ENCODE data around the gene ITPR2.

Gene ITPR2

GRCh38 chr12:26514364-26514763, 318.6 kb downstream of the ITPR2 start:
- DNase-seq (ENCODE audit: low spot score) = no peak

GRCh38 chr12:26513363-26514043, 319.5 kb downstream of the ITPR2 start:
- DNase-seq (ENCODE audit: low spot score) = no peak

- no peak for DNase-seq (ENCODE audit: low spot score)
These were observed 320.8 kb downstream of the ITPR2 start for GRCh38 chr12:26512213-26512612.

GRCh38 chr12:26510354-26510674, 322.7 kb downstream of the ITPR2 start:
- no peak for DNase-seq (ENCODE audit: low spot score)

GRCh38 chr12:26507613-26508012, 325.4 kb downstream of the ITPR2 start:
- no peak for DNase-seq (ENCODE audit: low spot score)

GRCh38 chr12:26499979-26500640, 332.9 kb downstream of the ITPR2 start:
- DNase-seq (ENCODE audit: low spot score) = no peak

GRCh38 chr12:26496170-26496569, 336.8 kb downstream of the ITPR2 start:
- no peak for DNase-seq (ENCODE audit: low spot score)

GRCh38 chr12:26493656-26494055, 339.3 kb downstream of the ITPR2 start:
- no peak for DNase-seq (ENCODE audit: low spot score)

GRCh38 chr12:26492406-26492805, 340.6 kb downstream of the ITPR2 start:
- DNase-seq (ENCODE audit: low spot score) = no peak

- DNase-seq (ENCODE audit: low spot score) = no peak
These were observed 343.1 kb downstream of the ITPR2 start for GRCh38 chr12:26489908-26490307.

GRCh38 chr12:26488351-26488750, 344.6 kb downstream of the ITPR2 start:
- no peak for DNase-seq (ENCODE audit: low spot score)

GRCh38 chr12:26473291-26473690, 359.7 kb downstream of the ITPR2 start:
- peak; percentile 14 for DNase-seq (ENCODE audit: low spot score)

- DNase-seq (ENCODE audit: low spot score) = peak; percentile 77
These were observed 361.4 kb downstream of the ITPR2 start for GRCh38 chr12:26471560-26471959.

- DNase-seq (ENCODE audit: low spot score) = no peak
These were observed 363.4 kb downstream of the ITPR2 start for GRCh38 chr12:26469421-26470180.

GRCh38 chr12:26467351-26467750, 365.6 kb downstream of the ITPR2 start:
- DNase-seq (ENCODE audit: low spot score) = no peak

GRCh38 chr12:26466726-26467125, 366.3 kb downstream of the ITPR2 start:
- no peak for DNase-seq (ENCODE audit: low spot score)

GRCh38 chr12:26465419-26466097, 367.4 kb downstream of the ITPR2 start:
- DNase-seq (ENCODE audit: low spot score) = no peak

- DNase-seq (ENCODE audit: low spot score) = peak; percentile 52
These were observed 371.2 kb downstream of the ITPR2 start for GRCh38 chr12:26461776-26462175.

- DNase-seq (ENCODE audit: low spot score) = no peak
These were observed 372.6 kb downstream of the ITPR2 start for GRCh38 chr12:26460361-26460760.

- DNase-seq (ENCODE audit: low spot score) = no peak
These were observed 376.9 kb downstream of the ITPR2 start for GRCh38 chr12:26455936-26456574.

GRCh38 chr12:26453246-26453645, 379.7 kb downstream of the ITPR2 start:
- DNase-seq (ENCODE audit: low spot score) = no peak

- DNase-seq (ENCODE audit: low spot score) = no peak
These were observed 380.5 kb downstream of the ITPR2 start for GRCh38 chr12:26452511-26452910.

Data from activated CD4-positive, alpha-beta T cell treated with anti-CD3 and anti-CD28 coated beads, Interleukin-2, Interleukin-4, amounts not matched to agents 100 ng/mL and 50 ng/mL, durations not matched to agents 16 hours and 8 hours (primary cell).